Ovary (tissue), 3 donors: ENCODE data around the gene MTG1.

Source experiments
- POLR2A ChIP-seq: fragments of 450-650 bp; IDR thresholded peaks from one replicate; pipeline ENCODE4 v1.6.1; 2017; ENCODE audit warnings: antibody characterized with exemption, mild to moderate bottlenecking, moderate library complexity
- TF ChIP-seq, protein P1 (sequence below), 3 donors: fragments of 450-650 bp in 2 of 3; fragments of 200-600 bp in 1 of 3; IDR thresholded peaks; one replicate each; pipeline versions ENCODE4 v1.5.1 to v1.8.0; 2016 to 2022; ENCODE audit warnings: antibody characterized with exemption in 3 of 3, mild to moderate bottlenecking in 1 of 3
- donor health status: DM: no; HTN: no; CAD: no.

DNA sequence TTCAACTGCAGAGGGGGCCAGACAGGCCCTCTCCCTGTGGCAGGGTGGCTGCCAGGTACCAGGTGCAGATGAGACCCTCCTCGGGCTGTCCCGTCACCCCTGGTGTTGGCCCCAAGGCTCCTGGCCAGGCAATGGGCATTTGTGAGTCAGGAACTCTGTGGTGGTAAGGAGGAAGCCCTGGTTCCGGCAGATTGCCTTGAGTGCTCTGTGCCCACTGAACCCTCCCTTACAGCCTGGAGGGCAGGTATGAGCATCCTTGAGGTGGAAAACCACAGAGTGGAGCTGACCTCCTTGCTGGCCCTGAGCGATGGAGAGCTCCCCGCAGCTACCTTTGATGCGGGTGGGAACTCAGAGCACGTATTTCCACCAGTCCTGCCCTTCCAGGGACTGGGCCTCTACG lies 12.9 kb upstream of the MTG1 start:
- TF ChIP-seq, protein P1, sequence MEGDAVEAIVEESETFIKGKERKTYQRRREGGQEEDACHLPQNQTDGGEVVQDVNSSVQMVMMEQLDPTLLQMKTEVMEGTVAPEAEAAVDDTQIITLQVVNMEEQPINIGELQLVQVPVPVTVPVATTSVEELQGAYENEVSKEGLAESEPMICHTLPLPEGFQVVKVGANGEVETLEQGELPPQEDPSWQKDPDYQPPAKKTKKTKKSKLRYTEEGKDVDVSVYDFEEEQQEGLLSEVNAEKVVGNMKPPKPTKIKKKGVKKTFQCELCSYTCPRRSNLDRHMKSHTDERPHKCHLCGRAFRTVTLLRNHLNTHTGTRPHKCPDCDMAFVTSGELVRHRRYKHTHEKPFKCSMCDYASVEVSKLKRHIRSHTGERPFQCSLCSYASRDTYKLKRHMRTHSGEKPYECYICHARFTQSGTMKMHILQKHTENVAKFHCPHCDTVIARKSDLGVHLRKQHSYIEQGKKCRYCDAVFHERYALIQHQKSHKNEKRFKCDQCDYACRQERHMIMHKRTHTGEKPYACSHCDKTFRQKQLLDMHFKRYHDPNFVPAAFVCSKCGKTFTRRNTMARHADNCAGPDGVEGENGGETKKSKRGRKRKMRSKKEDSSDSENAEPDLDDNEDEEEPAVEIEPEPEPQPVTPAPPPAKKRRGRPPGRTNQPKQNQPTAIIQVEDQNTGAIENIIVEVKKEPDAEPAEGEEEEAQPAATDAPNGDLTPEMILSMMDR (IDR thresholded peaks at IDR 0.05): no peak
- no peak for TF ChIP-seq POLR2A
